ENCODE data around the gene GINS3. TPM values are rescaled to one million over a fixed set of nuclear protein-coding genes. Genes with fewer than 3 reads are reported as not detected.

GINS3 gene
- total RNA-seq, 1 experiment from 2014 or later, result 16.4 TPM

- no peak overlapping the region for H3K27ac Mint-ChIP-seq
- Histone ChIP-seq H3K18ac (ENCODE audit: insufficient read length, low read depth, low read length) (no peak overlapping the region), H2BK120ac (ENCODE audit: low read depth, low read length, poor library complexity, severe bottlenecking) (no peak overlapping the region), H2BK5ac (ENCODE audit: insufficient read length, low read length) (no peak overlapping the region), H3K9ac (ENCODE audit: extremely low read depth, insufficient read length, low read length) (no peak overlapping the region), H2BK20ac (ENCODE audit: low read depth, low read length, poor library complexity, severe bottlenecking) (no peak overlapping the region), H3K4me2 (ENCODE audit: insufficient read depth, insufficient read length, low read length) (no peak overlapping the region), H3K23ac (ENCODE audit: insufficient read length, low read depth, low read length) (no peak overlapping the region), H4K5ac (ENCODE audit: insufficient read length, low read depth, low read length) (no peak overlapping the region), H3K56ac (ENCODE audit: insufficient read length, low read depth, low read length) (no peak overlapping the region), H3T11ph (ENCODE audit: low read length) (no peak overlapping the region), H3K9me3 (ENCODE audit: control insufficient read depth, low read depth, low read length) (no peaks in the 10 kb centered on the region), H3K14ac (ENCODE audit: insufficient read depth, low read length) (no peak overlapping the region), H2AFZ (ENCODE audit: low read length) (no peak overlapping the region), H4K91ac (ENCODE audit: insufficient read length, low read depth, low read length) (no peak overlapping the region), H3K27me3 (ENCODE audit: insufficient read depth, low read length) (no peaks in the 10 kb centered on the region), H4K20me1 (ENCODE audit: control insufficient read depth, insufficient read depth, insufficient read length) (no peaks in the 10 kb centered on the region), H3K79me2 (ENCODE audit: insufficient read depth, low read length) (no peaks in the 10 kb centered on the region), H2AK5ac (ENCODE audit: insufficient read length, low read length) (no peak overlapping the region), H3K27ac (ENCODE audit: insufficient read length, low read depth, low read length) (no peak overlapping the region), H3K4ac (ENCODE audit: low read depth, low read length) (no peak overlapping the region), H3K23me2 (ENCODE audit: insufficient read length, low read depth, low read length, poor library complexity, severe bottlenecking) (no peaks in the 10 kb centered on the region), H3K4me1 (ENCODE audit: insufficient read depth, low read length) (no peaks in the 10 kb centered on the region), H4K8ac (replicated peaks; ENCODE audit: insufficient read length, low read depth, low read length) (no peak overlapping the region), H3K79me1 (ENCODE audit: insufficient read depth, low read depth, low read length, poor library complexity, severe bottlenecking) (no peaks in the 10 kb centered on the region), H2BK12ac (ENCODE audit: insufficient read length, low read depth, low read length) (no peak overlapping the region), H2BK15ac (ENCODE audit: low read depth, low read length) (no peak overlapping the region)
- no peaks in the 10 kb centered on the region for H3K36me3 Mint-ChIP-seq (ENCODE audit: insufficient read depth in 1 of 3, low read depth in 3 of 3)
- no CpG with 5 or more reads among the region's 5 CpGs for WGBS (ENCODE audit: extremely low coverage, insufficient read length, low lambda C conversion rate)
- TF ChIP-seq CTCF (conservative IDR thresholded peaks at IDR 0.05), result no peak
- no peaks in the 10 kb centered on the region for H3K9me3 Mint-ChIP-seq
- peaks cover 61% of the 10 kb centered on the region for H3K27me3 Mint-ChIP-seq (ENCODE audit: low read depth)
- no peak overlapping the region for H3K4me3 Mint-ChIP-seq
- DNase-seq, result no peak
- peaks cover 0 to 3% of the 10 kb centered on the region in 2 experiments; a peak in 1 of 4 replicates for H3K4me1 Mint-ChIP-seq
Measured at GRCh38 chr16:58366247-58367031, 25.8 kb upstream of the GINS3 start.
